SK-N-SH (cell line): Measurements from ENCODE around the gene BTRC. TPM values are rescaled to one million over a fixed set of nuclear protein-coding genes. Genes with fewer than 3 reads are reported as not detected.

ENCODE experiments used
- CTCF ChIA-PET: fragments of 300-600, 350-600 bp; formaldehyde crosslinking; extraction: SDS; loops from one replicate; lab custom pipeline; 2021; lab: Yijun Ruan, JAX
- POLR2A ChIA-PET: fragments of 350-600 bp; sonication (Branson Sonifier 250); formaldehyde crosslinking; extraction: SDS; loops from one replicate; lab custom pipeline; 2020; ENCODE audit warnings: antibody characterized with exemption, inconsistent platforms; lab: Yijun Ruan, JAX
- DNase-seq: peaks from one replicate; pipeline ENCODE4 v3.0.0; 2012
- H2AFZ ChIP-seq: fragments of 200-600 bp; sonication (generic); 2 replicates; pipeline ENCODE4 v1.8.1; 2016; ENCODE audit warnings: antibody characterized with exemption, mild to moderate bottlenecking, low read depth
- H3F3A ChIP-seq: fragments of 200-600 bp; sonication (generic); replicated peaks from 2 replicates; pipeline ENCODE3; 2016; ENCODE audit warnings: antibody characterized with exemption, mild to moderate bottlenecking; ENCODE audit not compliant: insufficient read depth
- H3K27ac ChIP-seq, 2 experiments: fragments of 200-500 bp in 1 of 2; fragments of 200-600 bp in 1 of 2; sonication (Bioruptor generic) in 1 of 2; sonication (generic), shearing (Covaris generic) in 1 of 2; 2 replicates each; pipeline versions ENCODE4 v1.5.1 to v1.6.1; 2014 to 2016; ENCODE audit warnings: low read depth in 2 of 2, inconsistent platforms in 1 of 2, low read length in 1 of 2, mild to moderate bottlenecking in 1 of 2, mixed read lengths in 1 of 2
- H3K27me3 ChIP-seq: fragments of 200-600 bp; sonication (generic), shearing (Covaris generic); 2 replicates; pipeline ENCODE4 v1.6.1; 2016; ENCODE audit warnings: mixed run types; ENCODE audit not compliant: insufficient read depth
- H3K36me3 ChIP-seq, 2 experiments: fragments of 200-500 bp in 1 of 2; fragments of 200-600 bp in 1 of 2; sonication (Bioruptor generic) in 1 of 2; sonication (generic) in 1 of 2; replicated peaks in 1 of 2; 2 replicates each; pipeline versions ENCODE3 to v1.5.1; 2014 to 2016; ENCODE audit warnings: low read length in 1 of 2, mild to moderate bottlenecking in 1 of 2; ENCODE audit not compliant: insufficient read depth in 2 of 2, control insufficient read depth in 1 of 2
- H3K4me1 ChIP-seq, 2 experiments: fragments of 200-500 bp in 1 of 2; fragments of 200-600 bp in 1 of 2; sonication (Bioruptor generic) in 1 of 2; sonication (generic), shearing (Covaris generic) in 1 of 2; 2 replicates each; pipeline versions ENCODE4 v1.5.1 to v1.6.1; 2014 to 2016; ENCODE audit warnings: low read depth in 1 of 2, low read length in 1 of 2, mixed run types in 1 of 2; ENCODE audit not compliant: insufficient read depth in 2 of 2, control insufficient read depth in 1 of 2
- H3K4me2 ChIP-seq: fragments of 200-600 bp; sonication (generic), shearing (Covaris generic); 2 replicates; pipeline ENCODE4 v1.6.1; 2017; ENCODE audit warnings: mixed run types
- H3K4me3 ChIP-seq, 2 experiments: fragments of 200-500 bp in 1 of 2; fragments of 200-600 bp in 1 of 2; sonication (Bioruptor generic) in 1 of 2; sonication (generic), shearing (Covaris generic) in 1 of 2; 2 replicates each; pipeline versions ENCODE4 v1.5.1 to v1.8.1; 2014 to 2016; ENCODE audit warnings: low read depth in 2 of 2, inconsistent platforms in 1 of 2, low read length in 1 of 2, mild to moderate bottlenecking in 1 of 2, mixed read lengths in 1 of 2, moderate library complexity in 1 of 2
- H3K79me2 ChIP-seq: fragments of 200-600 bp; sonication (generic); 2 replicates; pipeline ENCODE4 v1.8.1; 2017; ENCODE audit warnings: mild to moderate bottlenecking; ENCODE audit not compliant: insufficient read depth
- H3K9ac ChIP-seq: fragments of 200-600 bp; sonication (generic); 2 replicates; pipeline ENCODE4 v1.6.1; 2017; ENCODE audit warnings: mixed run types
- H3K9me2 ChIP-seq: fragments of 200-600 bp; sonication (generic); 2 replicates; pipeline ENCODE4 v1.6.1; 2017; ENCODE audit warnings: mixed run types
- H3K9me3 ChIP-seq: fragments of 200-600 bp; sonication (generic); 2 replicates; pipeline ENCODE4 v1.6.1; 2017; ENCODE audit warnings: mixed run types, mild to moderate bottlenecking, moderate library complexity
- H4K20me1 ChIP-seq: fragments of 200-600 bp; sonication (generic); 2 replicates; pipeline ENCODE4 v1.6.1; 2017; ENCODE audit warnings: mild to moderate bottlenecking, mixed run types; ENCODE audit not compliant: insufficient read depth
- ELF1 ChIP-seq: IDR thresholded peaks from 2 replicates; pipeline ENCODE4 v1.4.0; 2012
- FOXM1 ChIP-seq: IDR thresholded peaks from 2 replicates; pipeline ENCODE4 v1.4.0; 2012; ENCODE audit warnings: low read depth, mild to moderate bottlenecking
- NFIC ChIP-seq: IDR thresholded peaks from 2 replicates; pipeline ENCODE4 v1.4.0; 2012; ENCODE audit warnings: borderline replicate concordance
- RAD21 ChIP-seq: IDR thresholded peaks from 2 replicates; pipeline ENCODE4 v1.6.1; 2012; ENCODE audit warnings: mild to moderate bottlenecking, low read length
- RCOR1 ChIP-seq: fragments of 150-350 bp; IDR thresholded peaks from 2 replicates; pipeline ENCODE4 v1.6.1; 2017; ENCODE audit warnings: antibody characterized with exemption, low read length
- RFX5 ChIP-seq: IDR thresholded peaks from 2 replicates; pipeline ENCODE4 v1.6.1; 2012; ENCODE audit warnings: mild to moderate bottlenecking, improper control_type of control experiment, low read length
- TCF12 ChIP-seq: IDR thresholded peaks from 2 replicates; pipeline ENCODE4 v1.4.0; 2012
- whole genome bisulfite sequencing: methylation state at CpG from one replicate; pipeline ENCODE4 v1.1.6; 2017; ENCODE audit warnings: low lambda C conversion rate; 5-methylcytosine and 5-hydroxymethylcytosine counted together
- polyA plus RNA-seq, 3 experiments: library from polyadenylated mRNA; depleted of rRNA; stranded (reverse); fragments of >200 nt; gene quantifications; 2 replicates each; pipeline ENCODE4 v1.2.3, GENCODE V29; 2012
- TF ChIP-seq, protein P1 (sequence below): fragments of 200-600 bp; sonication (generic); IDR thresholded peaks from 2 replicates; pipeline ENCODE4 v1.6.1; 2017; ENCODE audit warnings: antibody characterized with exemption, mild to moderate bottlenecking, moderate library complexity
- TF ChIP-seq, protein P2 (sequence below): IDR thresholded peaks from 2 replicates; pipeline ENCODE4 v1.4.0; 2012; ENCODE audit warnings: low read depth

BTRC gene
- polyA plus RNA-seq, 1 of the 3 experiments (the other 2 are of a cell fraction) = 6.5 TPM

DNA sequence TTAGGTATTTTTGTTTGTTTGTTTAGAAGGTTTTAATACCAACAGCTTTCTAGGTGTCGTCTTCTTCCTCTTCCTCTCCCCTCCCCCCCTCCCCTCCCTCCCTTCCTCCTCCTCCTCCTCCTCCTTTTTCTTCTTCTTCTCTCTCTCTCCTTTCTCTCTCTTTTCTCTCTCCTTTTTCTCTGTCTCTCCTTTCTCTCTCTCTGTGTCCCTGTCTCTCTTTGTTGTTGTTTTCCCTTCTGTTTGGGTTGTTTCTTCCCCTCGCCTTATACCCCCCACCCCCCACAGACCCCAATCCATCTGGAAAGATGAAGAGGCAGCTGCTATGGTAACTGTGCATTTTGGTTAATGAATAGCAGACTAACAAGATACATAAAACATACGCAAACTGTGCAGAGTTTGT, 75.5 kb downstream of the BTRC start:
- ChIA-PET CTCF (interaction anchor here (0.7 to 3.5 kb wide), 6 partner anchors 10 to 215 kb away, joined by 3 to 22 read pairs (median 4); no protein-coding TSS in a partner anchor), POLR2A (no interaction called here)
- Histone ChIP-seq H3K9ac (no peak overlapping the region), H4K20me1 (peaks cover 10% of the 10 kb centered on the region), H3K27me3 (no peaks in the 10 kb centered on the region), H3K4me3 (no peak overlapping the region), H3K27ac (no peak overlapping the region), H3K9me2 (no peaks in the 10 kb centered on the region), H3K4me1 (no peaks in the 10 kb centered on the region), H3K4me2 (no peak overlapping the region), H3K79me2 (peaks cover 6% of the 10 kb centered on the region; the same call in 1 of the 2 replicates), H3F3A (no peaks in the 10 kb centered on the region), H3K9me3 (no peaks in the 10 kb centered on the region), H2AFZ (no peak overlapping the region), H3K36me3 (no peaks in the 10 kb centered on the region)
- DNase-seq = no peak
- no peak for TF ChIP-seq ELF1
- TF ChIP-seq RFX5 = no peak
- TF ChIP-seq, protein P1, sequence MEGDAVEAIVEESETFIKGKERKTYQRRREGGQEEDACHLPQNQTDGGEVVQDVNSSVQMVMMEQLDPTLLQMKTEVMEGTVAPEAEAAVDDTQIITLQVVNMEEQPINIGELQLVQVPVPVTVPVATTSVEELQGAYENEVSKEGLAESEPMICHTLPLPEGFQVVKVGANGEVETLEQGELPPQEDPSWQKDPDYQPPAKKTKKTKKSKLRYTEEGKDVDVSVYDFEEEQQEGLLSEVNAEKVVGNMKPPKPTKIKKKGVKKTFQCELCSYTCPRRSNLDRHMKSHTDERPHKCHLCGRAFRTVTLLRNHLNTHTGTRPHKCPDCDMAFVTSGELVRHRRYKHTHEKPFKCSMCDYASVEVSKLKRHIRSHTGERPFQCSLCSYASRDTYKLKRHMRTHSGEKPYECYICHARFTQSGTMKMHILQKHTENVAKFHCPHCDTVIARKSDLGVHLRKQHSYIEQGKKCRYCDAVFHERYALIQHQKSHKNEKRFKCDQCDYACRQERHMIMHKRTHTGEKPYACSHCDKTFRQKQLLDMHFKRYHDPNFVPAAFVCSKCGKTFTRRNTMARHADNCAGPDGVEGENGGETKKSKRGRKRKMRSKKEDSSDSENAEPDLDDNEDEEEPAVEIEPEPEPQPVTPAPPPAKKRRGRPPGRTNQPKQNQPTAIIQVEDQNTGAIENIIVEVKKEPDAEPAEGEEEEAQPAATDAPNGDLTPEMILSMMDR = no peak
- TF ChIP-seq TCF12 = no peak
- no peak for TF ChIP-seq FOXM1
- WGBS = 86% methylated on average over 3 of the region's 3 CpGs

DNA sequence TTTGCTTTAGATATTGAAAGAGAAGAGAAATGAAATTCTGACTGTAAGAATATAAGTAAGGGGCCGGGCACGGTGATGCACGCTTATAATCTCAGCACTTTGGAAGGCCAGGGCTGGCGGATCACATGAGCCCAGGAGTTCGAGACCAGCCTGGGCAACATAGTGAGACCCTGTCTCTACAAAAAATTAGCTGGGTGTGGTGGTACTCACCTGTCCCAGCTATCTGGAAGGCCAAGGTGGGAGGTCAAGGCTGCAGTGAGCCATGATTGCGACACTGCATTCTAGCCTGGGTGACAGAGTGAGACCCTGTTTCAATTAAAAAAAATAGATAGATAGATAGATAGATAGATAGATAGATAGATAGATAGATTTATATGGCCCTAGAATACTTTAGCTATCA, 82.3 kb downstream of the BTRC start:
- H3K4me3 ChIP-seq = no peak overlapping the region
- no peak overlapping the region for H3K27ac ChIP-seq
- no peaks in the 10 kb centered on the region for H3K79me2 ChIP-seq
- POLR2A ChIA-PET = no interaction called here
- no peaks in the 10 kb centered on the region for H3K9me2 ChIP-seq
- peaks cover 0 to 5% of the 10 kb centered on the region in 2 experiments; a peak in 2 of 4 replicates for H3K4me1 ChIP-seq
- H3K9me3 ChIP-seq = no peaks in the 10 kb centered on the region
- no peaks in the 10 kb centered on the region for H3K27me3 ChIP-seq
- no peak overlapping the region for H3K9ac ChIP-seq
- no peak overlapping the region for H2AFZ ChIP-seq
- H3K4me2 ChIP-seq = no peak overlapping the region
- WGBS = 95% methylated on average over 6 of the region's 6 CpGs
- CTCF ChIA-PET = interaction anchor here (0.6 to 2.1 kb wide), 9 partner anchors 8 to 294 kb away, joined by 3 to 10 read pairs (median 4); no protein-coding TSS in a partner anchor
- H3F3A ChIP-seq = no peaks in the 10 kb centered on the region
- TF ChIP-seq, protein P2, sequence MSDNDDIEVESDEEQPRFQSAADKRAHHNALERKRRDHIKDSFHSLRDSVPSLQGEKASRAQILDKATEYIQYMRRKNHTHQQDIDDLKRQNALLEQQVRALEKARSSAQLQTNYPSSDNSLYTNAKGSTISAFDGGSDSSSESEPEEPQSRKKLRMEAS = no peak
- no peak for TF ChIP-seq NFIC
- H4K20me1 ChIP-seq = no peaks in the 10 kb centered on the region
- no peaks in the 10 kb centered on the region for H3K36me3 ChIP-seq
- no peak for DNase-seq

DNA sequence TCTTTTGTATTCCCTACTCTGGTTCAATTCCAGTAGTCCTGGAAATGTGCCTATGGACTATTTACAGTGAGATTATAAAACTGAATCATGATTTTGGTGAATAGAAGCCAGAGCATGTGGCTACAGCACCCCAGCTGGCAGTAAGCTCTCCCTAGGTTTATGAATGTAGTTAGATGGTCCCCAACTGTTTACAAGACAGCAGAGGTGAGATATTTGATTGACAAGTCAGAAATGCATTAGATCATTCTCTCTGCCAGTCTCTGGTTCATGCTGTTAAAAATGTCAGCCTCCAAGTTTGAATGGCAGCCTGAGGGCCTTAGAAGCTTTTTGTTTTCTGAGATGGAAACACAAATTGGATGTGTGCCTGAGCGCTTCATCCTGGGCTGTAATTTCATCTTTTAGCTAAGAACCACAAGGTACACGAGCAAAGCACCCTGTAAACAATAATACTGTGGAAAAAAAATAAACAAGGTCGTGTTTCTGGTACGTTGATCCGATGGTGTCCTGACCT, 85.0 kb downstream of the BTRC start:
- Histone ChIP-seq H3K9ac (no peak overlapping the region), H3K4me1 (peaks cover 0 to 5% of the 10 kb centered on the region in 2 experiments; a peak in 2 of 4 replicates), H3K9me3 (no peaks in the 10 kb centered on the region), H4K20me1 (peaks cover 4% of the 10 kb centered on the region; the same call in 1 of the 2 replicates), H3K9me2 (no peaks in the 10 kb centered on the region), H3K27ac (peak overlapping the region in 1 of 2 experiments; percentile 16; a peak in 1 of 4 replicates), H3F3A (peaks cover 6% of the 10 kb centered on the region), H3K27me3 (no peaks in the 10 kb centered on the region), H3K4me2 (no peak overlapping the region), H3K79me2 (no peaks in the 10 kb centered on the region), H3K36me3 (no peaks in the 10 kb centered on the region), H2AFZ (no peak overlapping the region), H3K4me3 (no peak overlapping the region)
- ChIA-PET POLR2A (interaction anchor here (0.8 to 0.9 kb wide), 2 partner anchors 11 to 146 kb away, joined by 3 to 4 read pairs; no protein-coding TSS in a partner anchor), CTCF (interaction anchor here (0.6 to 10.7 kb wide), 7 partner anchors 15 to 225 kb away, joined by 3 to 243 read pairs (median 5); no protein-coding TSS in a partner anchor)
- DNase-seq = no peak
- WGBS = 74% methylated on average over 5 of the region's 5 CpGs
- TF ChIP-seq RAD21 = peak; percentile 24; the same call in 1 of the 2 replicates
- TF ChIP-seq RCOR1 = no peak
